Measurements from ENCODE around the gene CCDC136.

DNA sequence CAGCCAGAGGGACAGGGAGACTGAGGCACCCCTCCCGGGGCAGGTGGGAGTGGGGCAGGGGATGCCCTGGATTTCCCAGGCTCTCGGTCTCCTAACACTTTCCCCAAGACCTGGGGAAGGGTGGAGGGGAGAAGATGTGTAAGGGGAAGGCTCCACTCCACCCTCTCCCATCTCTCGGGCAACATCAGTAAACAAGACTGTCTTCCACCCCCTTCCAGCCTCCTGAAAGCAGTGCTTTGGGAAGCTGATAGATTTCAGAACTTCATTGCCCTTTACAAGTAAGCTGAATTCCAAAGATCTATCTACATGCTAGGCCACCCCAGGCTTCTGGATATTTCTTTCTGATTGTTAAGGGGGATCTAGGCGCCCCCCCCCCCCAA lies 42.2 kb downstream of the CCDC136 start:
- no peak for TF ChIP-seq SIN3A (IDR thresholded peaks at IDR 0.05; ENCODE audit: low read depth)
- TF ChIP-seq, protein P1, sequence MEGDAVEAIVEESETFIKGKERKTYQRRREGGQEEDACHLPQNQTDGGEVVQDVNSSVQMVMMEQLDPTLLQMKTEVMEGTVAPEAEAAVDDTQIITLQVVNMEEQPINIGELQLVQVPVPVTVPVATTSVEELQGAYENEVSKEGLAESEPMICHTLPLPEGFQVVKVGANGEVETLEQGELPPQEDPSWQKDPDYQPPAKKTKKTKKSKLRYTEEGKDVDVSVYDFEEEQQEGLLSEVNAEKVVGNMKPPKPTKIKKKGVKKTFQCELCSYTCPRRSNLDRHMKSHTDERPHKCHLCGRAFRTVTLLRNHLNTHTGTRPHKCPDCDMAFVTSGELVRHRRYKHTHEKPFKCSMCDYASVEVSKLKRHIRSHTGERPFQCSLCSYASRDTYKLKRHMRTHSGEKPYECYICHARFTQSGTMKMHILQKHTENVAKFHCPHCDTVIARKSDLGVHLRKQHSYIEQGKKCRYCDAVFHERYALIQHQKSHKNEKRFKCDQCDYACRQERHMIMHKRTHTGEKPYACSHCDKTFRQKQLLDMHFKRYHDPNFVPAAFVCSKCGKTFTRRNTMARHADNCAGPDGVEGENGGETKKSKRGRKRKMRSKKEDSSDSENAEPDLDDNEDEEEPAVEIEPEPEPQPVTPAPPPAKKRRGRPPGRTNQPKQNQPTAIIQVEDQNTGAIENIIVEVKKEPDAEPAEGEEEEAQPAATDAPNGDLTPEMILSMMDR (IDR thresholded peaks at IDR 0.05 in 2 of 3, conservative IDR thresholded peaks at IDR 0.05 in 1 of 3; ENCODE audit: borderline replicate concordance in 1 of 3, insufficient read depth in 1 of 3, low read depth in 2 of 3, low read length in 2 of 3) = no peak
- TF ChIP-seq ELF1 (IDR thresholded peaks at IDR 0.05; ENCODE audit: borderline replicate concordance, low read depth) = no peak
- TF ChIP-seq POLR2AphosphoS5 (IDR thresholded peaks at IDR 0.05; ENCODE audit: low read depth, low read length) = no peak
- no peak for TF ChIP-seq ZBTB33 (IDR thresholded peaks at IDR 0.05; ENCODE audit: extremely low read depth, insufficient replicate concordance, low read length)
- TF ChIP-seq RAD21 (IDR thresholded peaks at IDR 0.05; ENCODE audit: low read depth) = no peak
- no peak for TF ChIP-seq POLR2A (IDR thresholded peaks at IDR 0.05; ENCODE audit: borderline replicate concordance, extremely low read depth, insufficient read depth, insufficient read length)
- TF ChIP-seq EZH2phosphoT487 (IDR thresholded peaks at IDR 0.05; ENCODE audit: borderline replicate concordance) = no peak
- TF ChIP-seq, protein P2, sequence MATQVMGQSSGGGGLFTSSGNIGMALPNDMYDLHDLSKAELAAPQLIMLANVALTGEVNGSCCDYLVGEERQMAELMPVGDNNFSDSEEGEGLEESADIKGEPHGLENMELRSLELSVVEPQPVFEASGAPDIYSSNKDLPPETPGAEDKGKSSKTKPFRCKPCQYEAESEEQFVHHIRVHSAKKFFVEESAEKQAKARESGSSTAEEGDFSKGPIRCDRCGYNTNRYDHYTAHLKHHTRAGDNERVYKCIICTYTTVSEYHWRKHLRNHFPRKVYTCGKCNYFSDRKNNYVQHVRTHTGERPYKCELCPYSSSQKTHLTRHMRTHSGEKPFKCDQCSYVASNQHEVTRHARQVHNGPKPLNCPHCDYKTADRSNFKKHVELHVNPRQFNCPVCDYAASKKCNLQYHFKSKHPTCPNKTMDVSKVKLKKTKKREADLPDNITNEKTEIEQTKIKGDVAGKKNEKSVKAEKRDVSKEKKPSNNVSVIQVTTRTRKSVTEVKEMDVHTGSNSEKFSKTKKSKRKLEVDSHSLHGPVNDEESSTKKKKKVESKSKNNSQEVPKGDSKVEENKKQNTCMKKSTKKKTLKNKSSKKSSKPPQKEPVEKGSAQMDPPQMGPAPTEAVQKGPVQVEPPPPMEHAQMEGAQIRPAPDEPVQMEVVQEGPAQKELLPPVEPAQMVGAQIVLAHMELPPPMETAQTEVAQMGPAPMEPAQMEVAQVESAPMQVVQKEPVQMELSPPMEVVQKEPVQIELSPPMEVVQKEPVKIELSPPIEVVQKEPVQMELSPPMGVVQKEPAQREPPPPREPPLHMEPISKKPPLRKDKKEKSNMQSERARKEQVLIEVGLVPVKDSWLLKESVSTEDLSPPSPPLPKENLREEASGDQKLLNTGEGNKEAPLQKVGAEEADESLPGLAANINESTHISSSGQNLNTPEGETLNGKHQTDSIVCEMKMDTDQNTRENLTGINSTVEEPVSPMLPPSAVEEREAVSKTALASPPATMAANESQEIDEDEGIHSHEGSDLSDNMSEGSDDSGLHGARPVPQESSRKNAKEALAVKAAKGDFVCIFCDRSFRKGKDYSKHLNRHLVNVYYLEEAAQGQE (IDR thresholded peaks at IDR 0.05; ENCODE audit: low read depth) = no peak
- no peak for TF ChIP-seq TCF7L2 (IDR thresholded peaks at IDR 0.05; ENCODE audit: borderline replicate concordance, extremely low read depth, insufficient read depth, insufficient read length)
